ENCODE measurements around the gene TM2D1.
A peak's percentile ranks its signal among the peaks of the same experiment; 100 is the strongest.

The TM2D1 gene

GRCh38 chr1:61709908-61710289 is 15.0 kb downstream of the TM2D1 start:
- Histone ChIP-seq H3K27me3 (replicated peaks) (no peaks in the 10 kb centered on the region), H3K27ac (no peak overlapping the region), H3K36me3 (replicated peaks) (peaks cover 12% of the 10 kb centered on the region), H3K4me3 (ENCODE audit: low read depth, low read length) (no peak overlapping the region)
- DNase-seq: no peak
- no peak for TF ChIP-seq CTCF (IDR thresholded peaks at IDR 0.05; ENCODE audit: low read depth, low read length, missing control alignments)
- in situ Hi-C loops (cut with HindIII; ENCODE audit: low pct_ligation_motif_present, low sequenced_read_pairs): no loop called here

- no peak for TF ChIP-seq CTCF (IDR thresholded peaks at IDR 0.05; ENCODE audit: low read depth, low read length, missing control alignments)
- DNase-seq: peak; percentile 62
- Histone ChIP-seq H3K36me3 (replicated peaks) (peaks cover 18% of the 10 kb centered on the region), H3K27ac (peak overlapping the region; percentile 62), H3K27me3 (replicated peaks) (no peaks in the 10 kb centered on the region), H3K4me3 (ENCODE audit: low read depth, low read length) (no peak overlapping the region)
- in situ Hi-C loops (cut with HindIII; ENCODE audit: low pct_ligation_motif_present, low sequenced_read_pairs): no loop called here
These were observed 15.7 kb downstream of the TM2D1 start for GRCh38 chr1:61708953-61709907.

GRCh38 chr1:61699911-61700851 is 24.8 kb downstream of the TM2D1 start:
- in situ Hi-C loops (cut with HindIII; ENCODE audit: low pct_ligation_motif_present, low sequenced_read_pairs): no loop called here

GRCh38 chr1:61692155-61692800 is 32.7 kb downstream of the TM2D1 start:
- in situ Hi-C loops (cut with HindIII; ENCODE audit: low pct_ligation_motif_present, low sequenced_read_pairs): no loop called here
- H3K4me3 ChIP-seq (ENCODE audit: low read depth, low read length): no peak overlapping the region
- H3K27ac ChIP-seq: no peak overlapping the region
- peak; percentile 45 for DNase-seq
- peaks cover 5% of the 10 kb centered on the region for H3K36me3 ChIP-seq (replicated peaks)
- TF ChIP-seq CTCF (IDR thresholded peaks at IDR 0.05; ENCODE audit: low read depth, low read length, missing control alignments): no peak
- H3K27me3 ChIP-seq (replicated peaks): no peaks in the 10 kb centered on the region

More at GRCh38 chr1:61699911-61700851, 24.8 kb downstream of the TM2D1 start:
- H3K4me3 ChIP-seq (ENCODE audit: low read depth, low read length): no peak overlapping the region
- no peak for DNase-seq
- no peak for TF ChIP-seq CTCF (IDR thresholded peaks at IDR 0.05; ENCODE audit: low read depth, low read length, missing control alignments)
- no peak overlapping the region for H3K27ac ChIP-seq
- H3K27me3 ChIP-seq (replicated peaks): no peaks in the 10 kb centered on the region
- peaks cover 28% of the 10 kb centered on the region for H3K36me3 ChIP-seq (replicated peaks)

- H3K4me3 ChIP-seq (ENCODE audit: low read depth, low read length): no peak overlapping the region
- no peaks in the 10 kb centered on the region for H3K27me3 ChIP-seq (replicated peaks)
- H3K27ac ChIP-seq: no peak overlapping the region
- H3K36me3 ChIP-seq (replicated peaks): no peaks in the 10 kb centered on the region
- in situ Hi-C loops (cut with HindIII; ENCODE audit: low pct_ligation_motif_present, low sequenced_read_pairs): no loop called here
- no peak for DNase-seq
- TF ChIP-seq CTCF (IDR thresholded peaks at IDR 0.05; ENCODE audit: low read depth, low read length, missing control alignments): no peak
These were observed 37.0 kb downstream of the TM2D1 start for GRCh38 chr1:61687901-61688300.

Data from brain microvascular endothelial cell (primary cell).